Osteocyte (in vitro differentiated cells): Measurements from ENCODE around the gene ZNF678. TPM values are rescaled to one million over a fixed set of nuclear protein-coding genes. Genes with fewer than 3 reads are reported as not detected.

Source experiments
- DNase-seq: peaks from one replicate; pipeline ENCODE4 v3.0.0; 2021; ENCODE audit warnings: mixed read lengths; ENCODE audit not compliant: unreplicated experiment; ENCODE audit errors: extremely low spot score
- H3K27ac Mint-ChIP-seq: one replicate; pipeline ENCODE4 v1.8.0; 2021; ENCODE audit warnings: mild to moderate bottlenecking, mixed read lengths; ENCODE audit not compliant: unreplicated experiment
- H3K27me3 Mint-ChIP-seq: one replicate; pipeline ENCODE4 v1.8.0; 2021; ENCODE audit warnings: mixed read lengths; ENCODE audit not compliant: unreplicated experiment
- H3K36me3 Mint-ChIP-seq: one replicate; pipeline ENCODE4 v1.8.0; 2021; ENCODE audit warnings: mixed read lengths; ENCODE audit not compliant: unreplicated experiment
- H3K4me1 Mint-ChIP-seq: one replicate; pipeline ENCODE4 v1.8.0; 2021; ENCODE audit warnings: mixed read lengths; ENCODE audit not compliant: unreplicated experiment
- H3K4me3 Mint-ChIP-seq: one replicate; pipeline ENCODE4 v1.8.0; 2021; ENCODE audit warnings: mild to moderate bottlenecking, moderate library complexity, mixed read lengths; ENCODE audit not compliant: unreplicated experiment
- H3K9me3 Mint-ChIP-seq: one replicate; pipeline ENCODE4 v1.8.0; 2021; ENCODE audit warnings: mixed read lengths; ENCODE audit not compliant: unreplicated experiment
- total RNA-seq: library from RNA; stranded (reverse); gene quantifications from 2 replicates; pipeline ENCODE4 v1.2.1, GENCODE V29; 2021
- TF ChIP-seq, protein P1 (sequence below): fragments of 200-600 bp; sonication (generic); IDR thresholded peaks from 2 replicates; pipeline ENCODE4 v1.5.0; 2021; ENCODE audit warnings: antibody characterized with exemption, mild to moderate bottlenecking, moderate library complexity

The ZNF678 gene
- total RNA-seq, 1 donor from 2014 or later = 6.9 TPM

- Mint-ChIP-seq H3K4me1 (no peaks in the 10 kb centered on the region), H3K27me3 (no peaks in the 10 kb centered on the region), H3K9me3 (peaks cover 49% of the 10 kb centered on the region), H3K4me3 (no peak overlapping the region), H3K36me3 (peaks cover 38% of the 10 kb centered on the region), H3K27ac (no peak overlapping the region)
- TF ChIP-seq, protein P1, sequence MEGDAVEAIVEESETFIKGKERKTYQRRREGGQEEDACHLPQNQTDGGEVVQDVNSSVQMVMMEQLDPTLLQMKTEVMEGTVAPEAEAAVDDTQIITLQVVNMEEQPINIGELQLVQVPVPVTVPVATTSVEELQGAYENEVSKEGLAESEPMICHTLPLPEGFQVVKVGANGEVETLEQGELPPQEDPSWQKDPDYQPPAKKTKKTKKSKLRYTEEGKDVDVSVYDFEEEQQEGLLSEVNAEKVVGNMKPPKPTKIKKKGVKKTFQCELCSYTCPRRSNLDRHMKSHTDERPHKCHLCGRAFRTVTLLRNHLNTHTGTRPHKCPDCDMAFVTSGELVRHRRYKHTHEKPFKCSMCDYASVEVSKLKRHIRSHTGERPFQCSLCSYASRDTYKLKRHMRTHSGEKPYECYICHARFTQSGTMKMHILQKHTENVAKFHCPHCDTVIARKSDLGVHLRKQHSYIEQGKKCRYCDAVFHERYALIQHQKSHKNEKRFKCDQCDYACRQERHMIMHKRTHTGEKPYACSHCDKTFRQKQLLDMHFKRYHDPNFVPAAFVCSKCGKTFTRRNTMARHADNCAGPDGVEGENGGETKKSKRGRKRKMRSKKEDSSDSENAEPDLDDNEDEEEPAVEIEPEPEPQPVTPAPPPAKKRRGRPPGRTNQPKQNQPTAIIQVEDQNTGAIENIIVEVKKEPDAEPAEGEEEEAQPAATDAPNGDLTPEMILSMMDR = no peak
- peak; percentile 30 for DNase-seq
Measured at GRCh38 chr1:227622739-227623475, 59.6 kb downstream of the ZNF678 start.

DNA sequence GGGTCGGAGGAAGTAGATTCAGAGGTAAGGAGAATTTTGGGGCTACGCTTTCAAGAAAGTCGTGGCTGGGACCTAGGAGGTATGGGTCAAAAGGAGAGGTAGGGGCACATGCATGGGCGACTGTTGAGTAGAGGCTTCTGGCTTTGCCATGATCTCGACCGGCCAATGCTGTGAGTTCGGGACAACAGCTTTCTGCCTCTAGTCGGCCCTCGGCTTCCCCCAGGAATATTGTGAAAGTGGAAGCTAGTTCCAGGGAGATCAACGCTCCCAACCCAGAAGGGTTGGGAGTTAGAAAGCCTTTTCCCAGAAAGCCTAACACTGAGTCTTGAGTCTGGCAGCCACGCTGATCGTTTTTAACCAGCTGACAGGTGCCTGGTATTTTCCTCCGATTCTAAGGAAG lies 69.0 kb downstream of the ZNF678 start:
- Mint-ChIP-seq H3K36me3 (peaks cover 19% of the 10 kb centered on the region), H3K4me1 (no peaks in the 10 kb centered on the region), H3K27me3 (no peaks in the 10 kb centered on the region), H3K9me3 (peaks cover 29% of the 10 kb centered on the region), H3K4me3 (no peak overlapping the region), H3K27ac (no peak overlapping the region)
- TF ChIP-seq, protein P1 = no peak
- DNase-seq = peak; percentile 66

- DNase-seq = peak; percentile 59
- Mint-ChIP-seq H3K27ac (no peak overlapping the region), H3K27me3 (no peaks in the 10 kb centered on the region), H3K4me1 (no peaks in the 10 kb centered on the region), H3K4me3 (no peak overlapping the region), H3K9me3 (peaks cover 32% of the 10 kb centered on the region), H3K36me3 (peaks cover 14% of the 10 kb centered on the region)
- TF ChIP-seq, protein P1 = no peak
Measured at GRCh38 chr1:227635596-227635995, 72.2 kb downstream of the ZNF678 start.

- TF ChIP-seq, protein P1 = no peak
- no peak overlapping the region for H3K27ac Mint-ChIP-seq
- no peaks in the 10 kb centered on the region for H3K4me1 Mint-ChIP-seq
- no peak for DNase-seq
- no peaks in the 10 kb centered on the region for H3K27me3 Mint-ChIP-seq
- H3K4me3 Mint-ChIP-seq = no peak overlapping the region
- H3K9me3 Mint-ChIP-seq = peaks cover 56% of the 10 kb centered on the region
- H3K36me3 Mint-ChIP-seq = peaks cover 71% of the 10 kb centered on the region
Measured at GRCh38 chr1:227654431-227654830, 91.1 kb downstream of the ZNF678 start.

DNA sequence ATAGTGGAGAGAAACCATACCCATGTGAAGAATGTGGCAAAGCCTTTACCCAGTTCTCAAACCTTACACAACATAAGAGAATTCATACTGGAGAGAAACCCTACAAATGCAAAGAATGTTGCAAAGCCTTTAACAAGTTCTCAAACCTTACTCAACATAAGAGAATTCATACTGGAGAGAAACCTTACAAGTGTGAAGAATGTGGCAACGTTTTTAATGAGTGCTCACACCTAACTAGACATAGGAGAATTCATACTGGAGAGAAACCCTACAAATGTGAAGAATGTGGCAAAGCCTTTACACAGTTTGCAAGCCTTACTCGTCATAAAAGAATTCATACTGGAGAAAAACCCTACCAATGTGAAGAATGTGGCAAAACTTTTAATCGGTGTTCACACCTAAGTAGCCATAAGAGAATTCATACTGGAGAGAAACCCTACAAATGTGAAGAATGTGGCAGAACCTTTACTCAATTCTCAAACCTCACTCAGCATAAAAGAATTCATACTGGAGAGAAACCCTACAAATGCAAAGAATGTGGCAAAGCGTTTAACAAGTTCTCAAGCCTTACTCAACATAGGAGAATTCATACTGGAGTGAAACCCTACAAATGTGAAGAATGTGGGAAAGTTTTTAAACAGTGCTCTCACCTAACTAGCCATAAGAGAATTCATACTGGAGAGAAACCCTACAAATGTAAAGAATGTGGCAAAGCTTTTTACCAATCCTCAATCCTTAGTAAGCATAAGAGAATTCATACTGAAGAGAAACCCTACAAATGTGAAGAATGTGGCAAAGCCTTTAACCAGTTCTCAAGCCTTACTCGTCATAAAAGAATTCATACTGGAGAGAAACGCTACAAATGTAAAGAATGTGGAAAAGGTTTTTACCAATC lies 91.7 kb downstream of the ZNF678 start:
- DNase-seq = no peak
- H3K4me1 Mint-ChIP-seq = no peaks in the 10 kb centered on the region
- H3K9me3 Mint-ChIP-seq = peaks cover 54% of the 10 kb centered on the region
- no peaks in the 10 kb centered on the region for H3K27me3 Mint-ChIP-seq
- TF ChIP-seq, protein P1 = no peak
- no peak overlapping the region for H3K27ac Mint-ChIP-seq
- peaks cover 68% of the 10 kb centered on the region for H3K36me3 Mint-ChIP-seq
- no peak overlapping the region for H3K4me3 Mint-ChIP-seq
